ENCODE data around the gene PLA2G3. TPM values are rescaled to one million over a fixed set of nuclear protein-coding genes. Genes with fewer than 3 reads are reported as not detected.

Gene PLA2G3
- total and polyA plus RNA-seq, 2 of the 13 experiments (the other 11 are each of a cell fraction or from before 2014, with no cell fraction given) = 0.12 to 0.42 TPM

- intact Hi-C loops (cut with micrococcal nuclease; ENCODE audit: unreplicated experiment) = no loop called here
- Histone ChIP-seq H3K9ac (ENCODE audit: insufficient read depth, low read depth, low read length) (no peak overlapping the region), H3K4me3 (replicated peaks in 1 of 3; ENCODE audit: insufficient read depth in 1 of 3, low read depth in 2 of 3, low read length in 3 of 3) (no peak overlapping the region), H3K79me2 (ENCODE audit: insufficient read depth, low read length) (no peaks in the 10 kb centered on the region), H3K9me3 (ENCODE audit: low read length) (no peaks in the 10 kb centered on the region), H3K4me1 (ENCODE audit: insufficient read depth, low read length) (no peaks in the 10 kb centered on the region), H3K4me2 (ENCODE audit: low read depth, low read length) (no peak overlapping the region), H2AFZ (ENCODE audit: low read length) (no peak overlapping the region), H4K20me1 (ENCODE audit: insufficient read depth, low read length) (no peaks in the 10 kb centered on the region), H3K27ac (ENCODE audit: extremely low read length, insufficient read depth, low read length) (no peak overlapping the region), H3K27me3 (ENCODE audit: control insufficient read depth in 1 of 2, insufficient read depth in 2 of 2, low read length in 2 of 2) (no peaks in the 10 kb centered on the region), H3K36me3 (replicated peaks in 1 of 2; ENCODE audit: control insufficient read depth in 1 of 2, insufficient read depth in 2 of 2, low read length in 2 of 2) (peaks cover 33 to 58% of the 10 kb centered on the region in 2 experiments; a peak in 4 of 5 replicates)
- 93% methylated on average over 3 of the region's 3 CpGs for WGBS (ENCODE audit: low lambda C conversion rate)
- ChIA-PET CTCF (ENCODE audit: low intra/inter-chr PET ratio, low total read pairs) (no interaction called here), POLR2A (interaction anchor here (1.1 kb wide), 1 partner anchor 127 kb away, joined by 3 read pairs; the partner anchor contains the start of gene MORC2)
- in situ Hi-C loops (cut with HindIII; ENCODE audit: extremely low pct_ligation_motif_present, low pct_unique_long_range_greater_than_20kb) = no loop called here
- no peak for FAIRE-seq
- TF ChIP-seq BATF2 (CRISPR knock-in tag; IDR thresholded peaks at IDR 0.05) (no peak), ZNF704 (CRISPR knock-in tag; IDR thresholded peaks at IDR 0.05; ENCODE audit: borderline replicate concordance) (no peak), HOXA7 (CRISPR knock-in tag; IDR thresholded peaks at IDR 0.05) (no peak), ZNF841 (CRISPR knock-in tag; IDR thresholded peaks at IDR 0.05; ENCODE audit: borderline replicate concordance) (no peak), PRMT3 (CRISPR knock-in tag; IDR thresholded peaks at IDR 0.05; ENCODE audit: borderline replicate concordance, low read depth) (no peak), U2AF2 (IDR thresholded peaks at IDR 0.05; ENCODE audit: low read depth, low read length) (no peak), PLSCR1 (CRISPR knock-in tag; IDR thresholded peaks at IDR 0.05; ENCODE audit: borderline replicate concordance) (no peak), ZNF619 (CRISPR knock-in tag; IDR thresholded peaks at IDR 0.05) (no peak), ASH2L (IDR thresholded peaks at IDR 0.05; ENCODE audit: insufficient read length, low read depth, low read length) (no peak), ZNF766 (CRISPR knock-in tag; IDR thresholded peaks at IDR 0.05; ENCODE audit: borderline replicate concordance) (no peak), GPN1 (CRISPR knock-in tag; IDR thresholded peaks at IDR 0.05; ENCODE audit: borderline replicate concordance) (no peak), KLF13 (CRISPR knock-in tag; IDR thresholded peaks at IDR 0.05) (no peak), PBX2 (CRISPR knock-in tag; IDR thresholded peaks at IDR 0.05) (no peak)
- BruUV-seq (replicated peaks) = no TSS peak
- no peak for ATAC-seq
- no peak for DNase-seq (ENCODE audit: low spot score)
Observed at GRCh38 chr22:31095637-31096249, 44.6 kb downstream of the PLA2G3 start.
